NT2/D1 (cell line): ENCODE data around the gene PIP5K1C.

Source experiments
- SUZ12 ChIP-seq: IDR thresholded peaks from 2 replicates; pipeline ENCODE4 v1.6.1; 2011; ENCODE audit not compliant: insufficient read length, insufficient read depth; ENCODE audit errors: extremely low read depth
- YY1 ChIP-seq: IDR thresholded peaks from 2 replicates; pipeline ENCODE4 v1.6.1; 2011; ENCODE audit not compliant: insufficient read length, insufficient read depth
- ZNF274 ChIP-seq: IDR thresholded peaks from 2 replicates; pipeline ENCODE4 v1.6.1; 2011; ENCODE audit warnings: mild to moderate bottlenecking, low read depth, low read length

DNA sequence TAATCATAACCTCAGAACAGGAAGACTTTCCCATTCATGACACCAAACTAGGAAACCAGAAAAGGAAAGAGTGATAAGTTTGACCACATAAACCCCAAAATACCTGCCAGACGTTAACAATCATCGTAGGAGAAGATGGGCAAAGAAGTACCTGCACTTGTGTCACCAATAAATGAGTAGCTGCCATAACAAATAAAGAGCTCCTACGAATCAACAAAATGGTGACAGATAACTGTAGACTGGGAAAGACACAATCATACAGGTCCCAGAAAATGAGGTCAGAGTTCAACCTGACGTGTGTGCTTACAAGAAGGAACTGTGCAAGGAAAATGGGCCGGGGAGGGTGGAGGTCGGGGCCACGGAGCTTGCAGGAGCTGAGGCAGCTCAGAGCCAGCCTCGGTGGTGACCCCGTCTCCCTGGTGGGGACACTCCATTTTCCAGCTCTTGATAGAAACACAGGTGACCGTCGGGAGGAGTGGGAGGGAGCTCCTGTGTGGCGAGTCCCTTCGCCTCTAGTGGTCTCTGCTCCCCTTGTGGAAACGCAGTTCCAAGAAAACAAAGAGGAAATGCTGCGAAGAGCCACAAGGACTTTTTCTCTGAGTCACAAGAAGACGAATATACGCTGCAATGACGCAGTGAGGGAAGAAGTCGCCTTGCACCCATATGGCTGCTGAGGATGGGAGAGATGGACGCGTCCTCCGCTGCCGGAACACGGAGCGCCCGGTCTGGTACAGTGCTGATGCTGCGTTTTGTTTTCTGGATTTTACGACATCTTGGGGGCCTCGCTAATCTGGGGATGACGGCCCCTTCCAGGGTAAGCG, 9.5 kb downstream of the PIP5K1C start:
- no peak for TF ChIP-seq SUZ12
- TF ChIP-seq ZNF274, result no peak
- TF ChIP-seq YY1, result no peak
